Panc1 (cell line): ENCODE measurements around the gene IFT122. TPM values are rescaled to one million over a fixed set of nuclear protein-coding genes. Genes with fewer than 3 reads are reported as not detected.

Source experiments
- ATAC-seq: fragments of 200-7000 bp; cut with Tn5 transposase; 2 replicates; pipeline ENCODE4 v1.9.1; 2020; ENCODE audit warnings: mild to moderate bottlenecking, moderate library complexity
- BruUV-seq: library from RNA; stranded (reverse); fragments of 400-500 nt; replicated peaks from 2 replicates; lab custom pipeline; 2021; lab: Mats Ljungman, UMichigan
- CTCF ChIA-PET: fragments of 300-600 bp; sonication (Branson Sonifier 250); formaldehyde crosslinking; loops from one replicate; lab custom pipeline; 2022; ENCODE audit warnings: antibody characterized with exemption; lab: Charles Lee
- POLR2A ChIA-PET: fragments of 300-600 bp; sonication (Branson Sonifier 250); formaldehyde crosslinking; loops from one replicate; lab custom pipeline; 2022; ENCODE audit warnings: antibody characterized with exemption; lab: Charles Lee
- DNase-seq: peaks from one replicate; pipeline ENCODE4 v3.0.0-alpha.2; 2010; ENCODE audit warnings: low read depth, low spot score
- H3K27ac ChIP-seq: 2 replicates; pipeline ENCODE4 v1.5.1; 2011; ENCODE audit warnings: mild to moderate bottlenecking, low read length, inconsistent platforms
- H3K27me3 ChIP-seq: fragments of 200-500 bp; sonication (Bioruptor generic); 2 replicates; pipeline ENCODE4 v1.6.0; 2014; ENCODE audit warnings: low read length, inconsistent platforms; ENCODE audit not compliant: control insufficient read depth, insufficient read depth
- H3K36me3 ChIP-seq: fragments of 200-500 bp; sonication (Bioruptor generic); 2 replicates; pipeline ENCODE4 v1.5.1; 2014; ENCODE audit warnings: inconsistent platforms, mild to moderate bottlenecking, low read length, moderate library complexity; ENCODE audit not compliant: control insufficient read depth, insufficient read depth
- H3K4me1 ChIP-seq: 2 replicates; pipeline ENCODE4 v1.5.1; 2011; ENCODE audit warnings: inconsistent platforms, mild to moderate bottlenecking, low read length, moderate library complexity; ENCODE audit not compliant: control insufficient read depth, insufficient read depth
- H3K4me3 ChIP-seq, 2 experiments: 2 replicates each; pipeline ENCODE4 v1.5.1; 2011 to 2012; ENCODE audit warnings: low read depth in 2 of 2, low read length in 2 of 2, mild to moderate bottlenecking in 2 of 2, inconsistent platforms in 1 of 2, moderate library complexity in 1 of 2
- H3K9me3 ChIP-seq: fragments of 200-500 bp; sonication (Bioruptor generic); 2 replicates; pipeline ENCODE4 v1.5.1; 2014; ENCODE audit warnings: low read depth, mild to moderate bottlenecking, inconsistent platforms, low read length, moderate library complexity; ENCODE audit not compliant: control insufficient read depth, insufficient read depth
- POLR2AphosphoS5 ChIP-seq: IDR thresholded peaks from 2 replicates; pipeline ENCODE4 v1.6.1; 2012; ENCODE audit warnings: mild to moderate bottlenecking, low read depth, low read length, moderate library complexity
- REST ChIP-seq, 2 experiments: IDR thresholded peaks; 2 replicates each; pipeline ENCODE4 v1.6.1; 2011 to 2012; ENCODE audit warnings: low read depth in 2 of 2, control low read depth in 1 of 2, low read length in 1 of 2, mild to moderate bottlenecking in 1 of 2, moderate library complexity in 1 of 2; ENCODE audit not compliant: insufficient read depth in 1 of 2
- SIN3A ChIP-seq: IDR thresholded peaks from 2 replicates; pipeline ENCODE4 v1.6.1; 2012; ENCODE audit warnings: low read depth, mild to moderate bottlenecking, low read length, moderate library complexity, borderline replicate concordance; ENCODE audit not compliant: insufficient read depth
- TCF7L2 ChIP-seq: IDR thresholded peaks from 2 replicates; pipeline ENCODE4 v1.6.1; 2011; ENCODE audit warnings: mild to moderate bottlenecking, low read depth, low read length, inconsistent platforms
- in situ Hi-C: cut with HindIII; loops from 2 replicates; pipeline ENCODE4 v1.10.0; 2016; ENCODE audit warnings: low sequenced_read_pairs, low pct_unique_long_range_greater_than_20kb
- intact Hi-C: fragments of 100-400 bp; cut with micrococcal nuclease; formaldehyde crosslinking; loops from one replicate; pipeline ENCODE4 v1.10.0; 2022; ENCODE audit not compliant: unreplicated experiment
- total RNA-seq: library from RNA; stranded (reverse); gene quantifications from one replicate; pipeline ENCODE4 v1.2.1, GENCODE V29; 2021; ENCODE audit not compliant: unreplicated experiment
- TF ChIP-seq, protein P1 (sequence below): fragments of 450-650 bp; IDR thresholded peaks from 2 replicates; pipeline ENCODE4 v1.5.1; 2017; ENCODE audit warnings: mild to moderate bottlenecking

IFT122 gene
- total RNA-seq, 1 experiment from 2014 or later, result 52.4 TPM

DNA sequence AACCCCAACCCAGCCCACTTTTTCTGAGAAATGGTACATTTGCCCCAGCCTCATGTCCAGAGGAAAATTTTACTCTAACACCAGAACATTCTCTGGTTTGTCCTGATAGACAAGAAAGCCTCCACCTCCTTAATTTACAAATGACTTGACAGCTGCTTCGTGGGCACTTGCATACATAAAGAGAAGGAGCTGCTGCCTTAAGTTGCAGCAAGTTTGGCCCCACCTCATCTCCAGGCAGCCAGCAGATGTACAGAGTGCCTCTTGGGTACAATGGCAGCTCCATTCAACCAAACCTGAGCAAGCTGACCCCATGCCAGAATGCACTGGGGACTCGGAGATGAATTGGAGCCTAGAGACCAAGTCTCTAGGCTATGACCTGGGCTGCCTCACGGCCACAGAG lies 96.8 kb downstream of the IFT122 start:
- POLR2A ChIA-PET, result no interaction called here
- H3K9me3 ChIP-seq, result no peaks in the 10 kb centered on the region
- BruUV-seq, result no TSS peak
- CTCF ChIA-PET, result interaction anchor here (0.7 kb wide), 1 partner anchor 45 kb away, joined by 8 read pairs; no protein-coding TSS in a partner anchor
- H3K27me3 ChIP-seq, result no peaks in the 10 kb centered on the region
- ATAC-seq, result no peak
- TF ChIP-seq, protein P1, sequence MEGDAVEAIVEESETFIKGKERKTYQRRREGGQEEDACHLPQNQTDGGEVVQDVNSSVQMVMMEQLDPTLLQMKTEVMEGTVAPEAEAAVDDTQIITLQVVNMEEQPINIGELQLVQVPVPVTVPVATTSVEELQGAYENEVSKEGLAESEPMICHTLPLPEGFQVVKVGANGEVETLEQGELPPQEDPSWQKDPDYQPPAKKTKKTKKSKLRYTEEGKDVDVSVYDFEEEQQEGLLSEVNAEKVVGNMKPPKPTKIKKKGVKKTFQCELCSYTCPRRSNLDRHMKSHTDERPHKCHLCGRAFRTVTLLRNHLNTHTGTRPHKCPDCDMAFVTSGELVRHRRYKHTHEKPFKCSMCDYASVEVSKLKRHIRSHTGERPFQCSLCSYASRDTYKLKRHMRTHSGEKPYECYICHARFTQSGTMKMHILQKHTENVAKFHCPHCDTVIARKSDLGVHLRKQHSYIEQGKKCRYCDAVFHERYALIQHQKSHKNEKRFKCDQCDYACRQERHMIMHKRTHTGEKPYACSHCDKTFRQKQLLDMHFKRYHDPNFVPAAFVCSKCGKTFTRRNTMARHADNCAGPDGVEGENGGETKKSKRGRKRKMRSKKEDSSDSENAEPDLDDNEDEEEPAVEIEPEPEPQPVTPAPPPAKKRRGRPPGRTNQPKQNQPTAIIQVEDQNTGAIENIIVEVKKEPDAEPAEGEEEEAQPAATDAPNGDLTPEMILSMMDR, result no peak
- TF ChIP-seq SIN3A (no peak), POLR2AphosphoS5 (no peak), REST (IDR thresholded peaks at IDR 0.05; ENCODE audit: insufficient read depth in 1 of 2, low read depth in 2 of 2, low read length in 1 of 2) (no peak), TCF7L2 (no peak)
- H3K36me3 ChIP-seq, result no peaks in the 10 kb centered on the region
- no peak overlapping the region for H3K4me3 ChIP-seq
- in situ Hi-C loops, result no loop called here
- intact Hi-C loops, result no loop called here
- no peak for DNase-seq
- H3K27ac ChIP-seq, result no peak overlapping the region
- no peaks in the 10 kb centered on the region for H3K4me1 ChIP-seq

DNA sequence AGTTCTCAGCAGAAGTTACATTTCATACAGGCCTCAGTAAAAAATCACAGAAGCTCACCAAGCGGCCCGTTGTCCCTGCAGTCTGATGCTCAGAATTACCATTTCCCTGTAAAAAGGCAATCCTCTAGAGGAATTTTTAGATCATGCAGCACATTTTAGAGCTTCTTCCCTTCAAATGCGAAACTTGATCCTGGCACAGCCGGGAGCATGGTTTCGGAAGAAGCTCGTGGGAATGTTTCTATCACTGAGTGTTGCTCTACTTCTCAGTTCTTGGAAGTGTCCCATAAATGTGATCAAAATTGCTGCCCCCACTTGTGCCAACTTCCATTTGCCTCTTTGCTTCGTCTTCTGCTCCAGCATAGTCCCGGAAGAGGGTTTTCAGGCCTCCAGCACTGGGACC lies 99.2 kb downstream of the IFT122 start:
- ChIA-PET CTCF (no interaction called here), POLR2A (no interaction called here)
- H3K27ac ChIP-seq, result no peak overlapping the region
- H3K27me3 ChIP-seq, result no peaks in the 10 kb centered on the region
- H3K36me3 ChIP-seq, result no peaks in the 10 kb centered on the region
- H3K4me3 ChIP-seq, result no peak overlapping the region
- BruUV-seq, result no TSS peak
- intact Hi-C loops (no loop called here), in situ Hi-C loops (no loop called here)
- TF ChIP-seq, protein P1, result no peak
- no peak for TF ChIP-seq SIN3A
- DNase-seq, result no peak
- H3K4me1 ChIP-seq, result no peaks in the 10 kb centered on the region
- no peak for ATAC-seq
- no peaks in the 10 kb centered on the region for H3K9me3 ChIP-seq
